IPS-18a (cell line): Measurements from ENCODE around the gene DOK3.

ENCODE experiments used
- H3K27ac ChIP-seq: one replicate; pipeline ENCODE4 v1.5.1; 2013; ENCODE audit warnings: low read length
- H3K27me3 ChIP-seq: one replicate; pipeline ENCODE4 v1.6.1; 2013; ENCODE audit warnings: mild to moderate bottlenecking, low read length; ENCODE audit not compliant: control insufficient read depth, insufficient read depth
- H3K36me3 ChIP-seq: one replicate; pipeline ENCODE4 v1.6.1; 2013; ENCODE audit warnings: low read depth, low read length; ENCODE audit not compliant: control insufficient read depth
- H3K4me1 ChIP-seq: one replicate; pipeline ENCODE4 v1.6.1; 2013; ENCODE audit warnings: low read depth, low read length; ENCODE audit not compliant: control insufficient read depth
- H3K4me3 ChIP-seq: one replicate; pipeline ENCODE4 v1.5.1; 2013; ENCODE audit warnings: low read length
- H3K9ac ChIP-seq: one replicate; pipeline ENCODE4 v1.6.1; 2013; ENCODE audit warnings: mild to moderate bottlenecking, low read length, moderate library complexity
- H3K9me3 ChIP-seq: one replicate; pipeline ENCODE4 v1.6.1; 2013; ENCODE audit warnings: low read depth, low read length; ENCODE audit not compliant: control insufficient read depth

DOK3 gene

GRCh38 chr5:177531209-177531940 is 21.7 kb upstream of the DOK3 start:
- Histone ChIP-seq H3K4me3 (no peak overlapping the region), H3K9me3 (no peaks in the 10 kb centered on the region), H3K36me3 (peaks cover 64% of the 10 kb centered on the region), H3K9ac (no peak overlapping the region), H3K4me1 (no peaks in the 10 kb centered on the region), H3K27ac (no peak overlapping the region), H3K27me3 (no peaks in the 10 kb centered on the region)

- H3K9ac ChIP-seq = no peak overlapping the region
- H3K27ac ChIP-seq = no peak overlapping the region
- peaks cover 63% of the 10 kb centered on the region for H3K36me3 ChIP-seq
- no peak overlapping the region for H3K4me3 ChIP-seq
- no peaks in the 10 kb centered on the region for H3K27me3 ChIP-seq
- H3K9me3 ChIP-seq = no peaks in the 10 kb centered on the region
- no peaks in the 10 kb centered on the region for H3K4me1 ChIP-seq
These were observed 21.0 kb upstream of the DOK3 start for GRCh38 chr5:177530638-177531037.

GRCh38 chr5:177529247-177530203 is 19.9 kb upstream of the DOK3 start:
- no peak overlapping the region for H3K9ac ChIP-seq
- no peak overlapping the region for H3K4me3 ChIP-seq
- no peaks in the 10 kb centered on the region for H3K27me3 ChIP-seq
- peaks cover 69% of the 10 kb centered on the region for H3K36me3 ChIP-seq
- no peak overlapping the region for H3K27ac ChIP-seq
- no peaks in the 10 kb centered on the region for H3K4me1 ChIP-seq
- no peaks in the 10 kb centered on the region for H3K9me3 ChIP-seq

- Histone ChIP-seq H3K4me3 (no peak overlapping the region), H3K4me1 (no peaks in the 10 kb centered on the region), H3K9ac (no peak overlapping the region), H3K27ac (no peak overlapping the region), H3K9me3 (no peaks in the 10 kb centered on the region), H3K36me3 (peaks cover 69% of the 10 kb centered on the region), H3K27me3 (no peaks in the 10 kb centered on the region)
These were observed 19.0 kb upstream of the DOK3 start for GRCh38 chr5:177528631-177529030.

- no peaks in the 10 kb centered on the region for H3K4me1 ChIP-seq
- no peak overlapping the region for H3K4me3 ChIP-seq
- H3K36me3 ChIP-seq = peaks cover 70% of the 10 kb centered on the region
- H3K27me3 ChIP-seq = no peaks in the 10 kb centered on the region
- H3K9me3 ChIP-seq = no peaks in the 10 kb centered on the region
- no peak overlapping the region for H3K9ac ChIP-seq
- no peak overlapping the region for H3K27ac ChIP-seq
These were observed 18.0 kb upstream of the DOK3 start for GRCh38 chr5:177527595-177527994.

GRCh38 chr5:177526791-177527190 is 17.2 kb upstream of the DOK3 start:
- peaks cover 62% of the 10 kb centered on the region for H3K36me3 ChIP-seq
- no peaks in the 10 kb centered on the region for H3K9me3 ChIP-seq
- H3K27ac ChIP-seq = no peak overlapping the region
- no peak overlapping the region for H3K9ac ChIP-seq
- no peaks in the 10 kb centered on the region for H3K27me3 ChIP-seq
- H3K4me1 ChIP-seq = no peaks in the 10 kb centered on the region
- H3K4me3 ChIP-seq = no peak overlapping the region

GRCh38 chr5:177526191-177526590 is 16.6 kb upstream of the DOK3 start:
- no peak overlapping the region for H3K27ac ChIP-seq
- no peaks in the 10 kb centered on the region for H3K27me3 ChIP-seq
- H3K4me3 ChIP-seq = no peak overlapping the region
- H3K9me3 ChIP-seq = no peaks in the 10 kb centered on the region
- H3K9ac ChIP-seq = no peak overlapping the region
- H3K4me1 ChIP-seq = no peaks in the 10 kb centered on the region
- H3K36me3 ChIP-seq = peaks cover 59% of the 10 kb centered on the region

- H3K27ac ChIP-seq = no peak overlapping the region
- no peaks in the 10 kb centered on the region for H3K4me1 ChIP-seq
- H3K4me3 ChIP-seq = no peak overlapping the region
- no peak overlapping the region for H3K9ac ChIP-seq
- no peaks in the 10 kb centered on the region for H3K9me3 ChIP-seq
- no peaks in the 10 kb centered on the region for H3K27me3 ChIP-seq
- peaks cover 51% of the 10 kb centered on the region for H3K36me3 ChIP-seq
These were observed 15.5 kb upstream of the DOK3 start for GRCh38 chr5:177524941-177525655.

- no peaks in the 10 kb centered on the region for H3K4me1 ChIP-seq
- H3K27ac ChIP-seq = no peak overlapping the region
- H3K9me3 ChIP-seq = no peaks in the 10 kb centered on the region
- peaks cover 51% of the 10 kb centered on the region for H3K36me3 ChIP-seq
- no peak overlapping the region for H3K9ac ChIP-seq
- no peaks in the 10 kb centered on the region for H3K27me3 ChIP-seq
- H3K4me3 ChIP-seq = no peak overlapping the region
These were observed 14.9 kb upstream of the DOK3 start for GRCh38 chr5:177524539-177524900.

- no peaks in the 10 kb centered on the region for H3K9me3 ChIP-seq
- H3K4me1 ChIP-seq = no peaks in the 10 kb centered on the region
- no peak overlapping the region for H3K4me3 ChIP-seq
- peaks cover 48% of the 10 kb centered on the region for H3K36me3 ChIP-seq
- no peak overlapping the region for H3K9ac ChIP-seq
- no peaks in the 10 kb centered on the region for H3K27me3 ChIP-seq
- H3K27ac ChIP-seq = no peak overlapping the region
These were observed 14.3 kb upstream of the DOK3 start for GRCh38 chr5:177523711-177524538.
